ENCODE results near the gene TNNI3. TPM values are rescaled to one million over a fixed set of nuclear protein-coding genes. Genes with fewer than 3 reads are reported as not detected.
A peak's percentile ranks its signal among the peaks of the same experiment; 100 is the strongest.
"Not testable (repeated sequence)": the region's sequence is repeated elsewhere in the genome, so short reads cannot be mapped to it uniquely, and the experiment has no call there.

TNNI3 gene
- total RNA-seq, 1 donor = not detected

- DNase-seq (ENCODE audit: insufficient read length, low spot score, missing footprints) = peak; percentile 94
- H3K27me3 ChIP-seq (ENCODE audit: insufficient read depth, low read length) = peaks cover 36% of the 10 kb centered on the region
- no peaks in the 10 kb centered on the region for H3K36me3 ChIP-seq (ENCODE audit: insufficient read depth, low read length)
- H3K4me3 ChIP-seq (ENCODE audit: insufficient read depth, low read length) = no peak overlapping the region
- no peak for TF ChIP-seq CTCF (IDR thresholded peaks at IDR 0.05; ENCODE audit: extremely low read depth, low read depth, low read length)
- H3K4me1 ChIP-seq (ENCODE audit: insufficient read depth, low read length) = no peaks in the 10 kb centered on the region
- no peaks in the 10 kb centered on the region for H3K9me3 ChIP-seq (ENCODE audit: low read depth, low read length)
- H4K20me1 ChIP-seq (ENCODE audit: insufficient read depth, low read length) = no peaks in the 10 kb centered on the region
- no peaks in the 10 kb centered on the region for H3K79me2 ChIP-seq (ENCODE audit: insufficient read depth, low read length)
- no peak overlapping the region for H3K27ac ChIP-seq (ENCODE audit: low read depth, low read length)
- H2AFZ ChIP-seq (ENCODE audit: low read length) = no peak overlapping the region
- H3K4me2 ChIP-seq (ENCODE audit: insufficient read depth, low read length) = no peak overlapping the region
These were observed 1.6 kb upstream of the TNNI3 start for GRCh38 chr19:55158848-55159749.

GRCh38 chr19:55158423-55158822, 891 bp upstream of the TNNI3 start:
- H3K27ac ChIP-seq (ENCODE audit: low read depth, low read length) = no peak overlapping the region
- no peak overlapping the region for H3K4me2 ChIP-seq (ENCODE audit: insufficient read depth, low read length)
- H3K36me3 ChIP-seq (ENCODE audit: insufficient read depth, low read length) = no peaks in the 10 kb centered on the region
- no peaks in the 10 kb centered on the region for H3K9me3 ChIP-seq (ENCODE audit: low read depth, low read length)
- no peak for TF ChIP-seq CTCF (IDR thresholded peaks at IDR 0.05; ENCODE audit: extremely low read depth, low read depth, low read length)
- H2AFZ ChIP-seq (ENCODE audit: low read length) = no peak overlapping the region
- H3K4me3 ChIP-seq (ENCODE audit: insufficient read depth, low read length) = no peak overlapping the region
- peaks cover 36% of the 10 kb centered on the region for H3K27me3 ChIP-seq (ENCODE audit: insufficient read depth, low read length)
- no peaks in the 10 kb centered on the region for H3K79me2 ChIP-seq (ENCODE audit: insufficient read depth, low read length)
- H4K20me1 ChIP-seq (ENCODE audit: insufficient read depth, low read length) = no peaks in the 10 kb centered on the region
- H3K4me1 ChIP-seq (ENCODE audit: insufficient read depth, low read length) = no peaks in the 10 kb centered on the region
- peak; percentile 81 for DNase-seq (ENCODE audit: insufficient read length, low spot score, missing footprints)

- Histone ChIP-seq H2AFZ (ENCODE audit: low read length) (no peak overlapping the region), H4K20me1 (ENCODE audit: insufficient read depth, low read length) (no peaks in the 10 kb centered on the region), H3K4me2 (ENCODE audit: insufficient read depth, low read length) (no peak overlapping the region), H3K4me3 (ENCODE audit: insufficient read depth, low read length) (no peak overlapping the region), H3K4me1 (ENCODE audit: insufficient read depth, low read length) (no peaks in the 10 kb centered on the region), H3K9me3 (ENCODE audit: low read depth, low read length) (no peaks in the 10 kb centered on the region), H3K27me3 (ENCODE audit: insufficient read depth, low read length) (peaks cover 22% of the 10 kb centered on the region), H3K36me3 (ENCODE audit: insufficient read depth, low read length) (no peaks in the 10 kb centered on the region), H3K79me2 (ENCODE audit: insufficient read depth, low read length) (no peaks in the 10 kb centered on the region), H3K27ac (ENCODE audit: low read depth, low read length) (no peak overlapping the region)
- TF ChIP-seq CTCF (IDR thresholded peaks at IDR 0.05; ENCODE audit: extremely low read depth, low read depth, low read length) = no peak
- peak; percentile 91 for DNase-seq (ENCODE audit: insufficient read length, low spot score, missing footprints)
These were observed 1.1 kb downstream of the TNNI3 start for GRCh38 chr19:55156202-55157063.

- H3K27me3 ChIP-seq (ENCODE audit: insufficient read depth, low read length) = peaks cover 19% of the 10 kb centered on the region
- not testable (repeated sequence) for H3K36me3 ChIP-seq (ENCODE audit: insufficient read depth, low read length); H2AFZ ChIP-seq (ENCODE audit: low read length); H3K4me1 ChIP-seq (ENCODE audit: insufficient read depth, low read length); H3K9me3 ChIP-seq (ENCODE audit: low read depth, low read length); H3K4me3 ChIP-seq (ENCODE audit: insufficient read depth, low read length); H4K20me1 ChIP-seq (ENCODE audit: insufficient read depth, low read length); H3K27ac ChIP-seq (ENCODE audit: low read depth, low read length); H3K4me2 ChIP-seq (ENCODE audit: insufficient read depth, low read length); H3K79me2 ChIP-seq (ENCODE audit: insufficient read depth, low read length); DNase-seq (ENCODE audit: insufficient read length, low spot score, missing footprints)
These were observed 1.7 kb downstream of the TNNI3 start for GRCh38 chr19:55155784-55156183.
